IPS-NIHi11 (cell line): ENCODE results near the gene PADI4.
"Not testable (repeated sequence)": the region's sequence is repeated elsewhere in the genome, so short reads cannot be mapped to it uniquely, and the experiment has no call there.

Experiments used
- DNase-seq: peaks from one replicate; pipeline ENCODE4 v3.0.0; 2012; ENCODE audit warnings: mixed read lengths, low spot score

PADI4 gene

GRCh38 chr1:17392199-17392740 is 84.3 kb downstream of the PADI4 start:
- no peak for DNase-seq

GRCh38 chr1:17393230-17393629 is 85.2 kb downstream of the PADI4 start:
- DNase-seq = no peak

- no peak for DNase-seq
These were observed 90.1 kb downstream of the PADI4 start for GRCh38 chr1:17397910-17398695.

- DNase-seq = peak; percentile 58
These were observed 92.8 kb downstream of the PADI4 start for GRCh38 chr1:17400725-17401341.

GRCh38 chr1:17401841-17402240 is 93.8 kb downstream of the PADI4 start:
- no peak for DNase-seq

- no peak for DNase-seq
These were observed 95.1 kb downstream of the PADI4 start for GRCh38 chr1:17403081-17403480.

- DNase-seq = no peak
These were observed 96.2 kb downstream of the PADI4 start for GRCh38 chr1:17404034-17404684.

- DNase-seq = no peak
These were observed 96.8 kb downstream of the PADI4 start for GRCh38 chr1:17404820-17405219.

- DNase-seq = peak; percentile 89
These were observed 98.1 kb downstream of the PADI4 start for GRCh38 chr1:17405898-17406759.

- not testable (repeated sequence) for DNase-seq
These were observed 98.9 kb downstream of the PADI4 start for GRCh38 chr1:17406760-17407475.

- not testable (repeated sequence) for DNase-seq
These were observed 100.0 kb downstream of the PADI4 start for GRCh38 chr1:17407786-17408514.

GRCh38 chr1:17409391-17409811 is 101.4 kb downstream of the PADI4 start:
- no peak for DNase-seq

GRCh38 chr1:17412093-17412870 is 104.3 kb downstream of the PADI4 start:
- DNase-seq = no peak
